K562 (cell line): Measurements from ENCODE around the gene MOB1B. TPM values are rescaled to one million over a fixed set of nuclear protein-coding genes. Genes with fewer than 3 reads are reported as not detected.

ENCODE experiments used
- BMI1 ChIP-seq: fragments of 150-350 bp; IDR thresholded peaks from 2 replicates; pipeline ENCODE4 v1.6.1; 2014; ENCODE audit warnings: low read length
- DNMT1 ChIP-seq: fragments of 450-650 bp; IDR thresholded peaks from 2 replicates; pipeline ENCODE4 v1.6.1; 2016; ENCODE audit warnings: antibody characterized with exemption, mild to moderate bottlenecking
- GATAD2B ChIP-seq: fragments of 450-650 bp; IDR thresholded peaks from 2 replicates; pipeline ENCODE4 v1.6.1; 2017; ENCODE audit warnings: mild to moderate bottlenecking, borderline replicate concordance
- HDAC3 ChIP-seq: fragments of 450-650 bp; IDR thresholded peaks from 2 replicates; pipeline ENCODE4 v1.6.1; 2018; ENCODE audit warnings: borderline replicate concordance, mild to moderate bottlenecking, moderate library complexity; ENCODE audit not compliant: partially characterized antibody
- KAT7 ChIP-seq: sonication (generic); formaldehyde crosslinking; IDR thresholded peaks from 2 replicates; pipeline ENCODE4 v1.8.0; 2022; ENCODE audit warnings: missing genetic modification reagents, mild to moderate bottlenecking, borderline replicate concordance
- KLF10 ChIP-seq: fragments of 250-450 bp; sonication (Bioruptor Pico); IDR thresholded peaks from 2 replicates; pipeline ENCODE4 v1.6.1; 2021; ENCODE audit warnings: matching md5 sums
- MAFK ChIP-seq: IDR thresholded peaks from 2 replicates; pipeline ENCODE4 v1.6.1; 2011; ENCODE audit warnings: low read length, improper control_type of control experiment
- MTA2 ChIP-seq: fragments of 450-650 bp; IDR thresholded peaks from 2 replicates; pipeline ENCODE4 v1.6.1; 2016; ENCODE audit warnings: low read depth
- POLR2A ChIP-seq: fragments of 450-650 bp; conservative IDR thresholded peaks from 2 replicates; pipeline ENCODE4 v1.6.1; 2016
- POLR2AphosphoS5 ChIP-seq: IDR thresholded peaks from 2 replicates; pipeline ENCODE4 v1.6.1; 2011; ENCODE audit warnings: mild to moderate bottlenecking, low read depth, low read length, moderate library complexity; ENCODE audit not compliant: control insufficient read depth, insufficient read depth
- POLR3A ChIP-seq: IDR thresholded peaks from 2 replicates; pipeline ENCODE4 v1.6.1; 2011; ENCODE audit warnings: borderline replicate concordance, mild to moderate bottlenecking, moderate library complexity; ENCODE audit not compliant: insufficient read length, insufficient read depth; ENCODE audit errors: extremely low read depth
- PTBP1 ChIP-seq: fragments of 200-400 bp; formaldehyde crosslinking; IDR thresholded peaks from 2 replicates; pipeline ENCODE4 v1.6.1; 2017; ENCODE audit warnings: low read depth, low read length
- SETDB1 ChIP-seq: IDR thresholded peaks from one replicate; pipeline ENCODE4 v1.6.1; 2012; ENCODE audit warnings: low read length, control low read depth, inconsistent platforms
- TARDBP ChIP-seq: fragments of 450-650 bp; IDR thresholded peaks from 2 replicates; pipeline ENCODE4 v1.6.1; 2016
- TCF3 ChIP-seq: sonication (generic); formaldehyde crosslinking; IDR thresholded peaks from 2 replicates; pipeline ENCODE4 v1.4.0; 2020; ENCODE audit warnings: mild to moderate bottlenecking, missing genetic modification reagents
- ZC3H8 ChIP-seq: fragments of 450-650 bp; IDR thresholded peaks from 2 replicates; pipeline ENCODE4 v1.6.1; 2017
- ZFPM2 ChIP-seq: fragments of 250-450 bp; sonication (Bioruptor Pico); IDR thresholded peaks from 2 replicates; pipeline ENCODE4 v1.5.1; 2022; ENCODE audit warnings: mild to moderate bottlenecking
- ZKSCAN3 ChIP-seq: fragments of 250-450 bp; sonication (Bioruptor Pico); IDR thresholded peaks from 2 replicates; pipeline ENCODE4 v1.4.0; 2020
- ZNF23 ChIP-seq: fragments of 250-450 bp; sonication (Bioruptor Pico); IDR thresholded peaks from 2 replicates; pipeline ENCODE4 v1.4.0; 2020; ENCODE audit warnings: mild to moderate bottlenecking
- polyA plus RNA-seq, 8 experiments: library from polyadenylated mRNA; depleted of rRNA in 4 of 8; stranded (reverse) in 5 of 8; unstranded in 3 of 8; fragments of >200 nt; fragmentation: Nextera tagmentation in 2 of 8; fragmentation: Illumina TruSeq in 1 of 8; extraction: Ambion mirVana in 2 of 8; extraction: Trizol in 1 of 8; gene quantifications; 2 replicates each; pipeline versions ENCODE4 v1.2.1 to v1.2.3, GENCODE V29; 2011 to 2014; ENCODE audit warnings: inconsistent platforms in 1 of 8, missing spikeins in 1 of 8
- total RNA-seq, 7 experiments: library from RNA; depleted of rRNA in 6 of 7; stranded (reverse); fragments of >200 nt in 6 of 7; fragmentation: Illumina TruSeq in 2 of 7; extraction: Trizol in 2 of 7; gene quantifications; 2 replicates each; pipeline versions ENCODE4 v1.2.1 to v1.2.3, GENCODE V29; 2011 to 2021; ENCODE audit warnings: low replicate concordance in 1 of 7
- TF ChIP-seq, protein P1 (sequence below), 3 experiments: fragments of 200-800 bp in 1 of 3; fragments of 250-450 bp in 1 of 3; fragments of 450-650 bp in 1 of 3; sonication (Bioruptor Pico) in 1 of 3; sonication (Bioruptor generic) in 1 of 3; formaldehyde crosslinking in 1 of 3; IDR thresholded peaks; 2 replicates each; pipeline versions ENCODE4 v1.6.1 to v1.8.0; 2016 to 2022; ENCODE audit warnings: mild to moderate bottlenecking in 2 of 3, missing genetic modification characterization in 2 of 3, missing compliant biosample characterization in 1 of 3, moderate library complexity in 1 of 3
- TF ChIP-seq, protein P2 (sequence below): fragments of 250-450 bp; sonication (Bioruptor Pico); IDR thresholded peaks from 2 replicates; pipeline ENCODE4 v1.8.0; 2021; ENCODE audit warnings: moderate library complexity, mild to moderate bottlenecking, inconsistent platforms
- TF ChIP-seq, protein P3 (sequence below): fragments of 250-450 bp; sonication (Bioruptor Pico); IDR thresholded peaks from 2 replicates; pipeline ENCODE4 v1.5.0; 2021
- TF ChIP-seq, protein P4 (sequence below): fragments of 450-650 bp; IDR thresholded peaks from 2 replicates; pipeline ENCODE4 v1.6.1; 2016; ENCODE audit warnings: missing biosample characterization, missing genetic modification characterization

MOB1B gene
- total and polyA plus RNA-seq, 9 of the 15 experiments (the other 6 are each of a cell fraction or from before 2014, with no cell fraction given), result 8.4 to 37.8 (median 19.0) TPM

DNA sequence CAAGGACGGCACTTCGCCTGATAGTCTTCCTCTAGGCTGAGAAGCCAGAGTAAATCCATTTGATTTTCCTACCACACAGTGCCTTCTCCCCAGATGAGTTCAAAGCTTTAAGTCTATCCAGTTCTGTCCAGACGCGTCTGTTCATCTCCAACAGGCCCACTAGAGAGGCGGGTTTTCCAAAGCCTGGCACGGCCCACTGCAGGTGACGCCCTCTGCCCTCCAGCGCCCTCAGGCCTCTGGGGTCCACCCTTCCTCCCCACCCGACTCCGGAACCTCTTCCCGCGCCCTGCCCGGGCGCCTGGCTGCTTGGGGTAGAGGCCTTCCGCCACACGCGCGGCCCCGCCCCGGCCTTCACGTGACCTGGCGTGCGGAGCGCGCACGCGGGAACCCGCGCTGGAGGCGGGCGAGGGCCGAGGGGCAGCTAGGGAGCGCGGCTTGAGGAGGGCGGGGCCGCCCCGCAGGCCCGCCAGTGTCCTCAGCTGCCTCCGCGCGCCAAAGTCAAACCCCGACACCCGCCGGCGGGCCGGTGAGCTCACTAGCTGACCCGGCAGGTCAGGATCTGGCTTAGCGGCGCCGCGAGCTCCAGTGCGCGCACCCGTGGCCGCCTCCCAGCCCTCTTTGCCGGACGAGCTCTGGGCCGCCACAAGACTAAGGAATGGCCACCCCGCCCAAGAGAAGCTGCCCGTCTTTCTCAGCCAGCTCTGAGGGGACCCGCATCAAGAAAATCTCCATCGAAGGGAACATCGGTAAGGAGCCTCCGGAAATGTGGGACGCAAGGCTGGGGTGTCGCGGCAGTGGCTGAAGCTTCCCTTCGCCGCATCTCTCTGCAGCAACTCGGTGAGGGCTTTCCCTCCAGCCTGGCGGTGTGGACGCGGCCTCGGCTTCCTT lies 91.3 kb downstream of the MOB1B start, which contains the start of gene DCK (continued):
- TF ChIP-seq BMI1 (no peak), KLF10 (CRISPR knock-in tag) (no peak), POLR3A (no peak), MAFK (no peak), ZNF23 (no peak), ZFPM2 (CRISPR knock-in tag) (no peak), HDAC3 (no peak), DNMT1 (no peak), TARDBP (0 out of 2 replicates have a peak, but pooled peaks have one; percentile 24), POLR2AphosphoS5 (peak; percentile 87), SETDB1 (no peak), ZKSCAN3 (no peak), ZC3H8 (no peak), POLR2A (peak; percentile 87), KAT7 (CRISPR knock-in tag) (no peak), GATAD2B (peak; percentile 48; the same call in 1 of the 2 replicates), TCF3 (CRISPR knock-in tag) (no peak), MTA2 (no peak), PTBP1 (no peak)
- TF ChIP-seq, protein P1, sequence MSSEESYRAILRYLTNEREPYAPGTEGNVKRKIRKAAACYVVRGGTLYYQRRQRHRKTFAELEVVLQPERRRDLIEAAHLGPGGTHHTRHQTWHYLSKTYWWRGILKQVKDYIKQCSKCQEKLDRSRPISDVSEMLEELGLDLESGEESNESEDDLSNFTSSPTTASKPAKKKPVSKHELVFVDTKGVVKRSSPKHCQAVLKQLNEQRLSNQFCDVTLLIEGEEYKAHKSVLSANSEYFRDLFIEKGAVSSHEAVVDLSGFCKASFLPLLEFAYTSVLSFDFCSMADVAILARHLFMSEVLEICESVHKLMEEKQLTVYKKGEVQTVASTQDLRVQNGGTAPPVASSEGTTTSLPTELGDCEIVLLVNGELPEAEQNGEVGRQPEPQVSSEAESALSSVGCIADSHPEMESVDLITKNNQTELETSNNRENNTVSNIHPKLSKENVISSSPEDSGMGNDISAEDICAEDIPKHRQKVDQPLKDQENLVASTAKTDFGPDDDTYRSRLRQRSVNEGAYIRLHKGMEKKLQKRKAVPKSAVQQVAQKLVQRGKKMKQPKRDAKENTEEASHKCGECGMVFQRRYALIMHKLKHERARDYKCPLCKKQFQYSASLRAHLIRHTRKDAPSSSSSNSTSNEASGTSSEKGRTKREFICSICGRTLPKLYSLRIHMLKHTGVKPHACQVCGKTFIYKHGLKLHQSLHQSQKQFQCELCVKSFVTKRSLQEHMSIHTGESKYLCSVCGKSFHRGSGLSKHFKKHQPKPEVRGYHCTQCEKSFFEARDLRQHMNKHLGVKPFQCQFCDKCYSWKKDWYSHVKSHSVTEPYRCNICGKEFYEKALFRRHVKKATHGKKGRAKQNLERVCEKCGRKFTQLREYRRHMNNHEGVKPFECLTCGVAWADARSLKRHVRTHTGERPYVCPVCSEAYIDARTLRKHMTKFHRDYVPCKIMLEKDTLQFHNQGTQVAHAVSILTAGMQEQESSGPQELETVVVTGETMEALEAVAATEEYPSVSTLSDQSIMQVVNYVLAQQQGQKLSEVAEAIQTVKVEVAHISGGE (CRISPR knock-in tag; IDR thresholded peaks at IDR 0.05), result peak in 1 of 3 experiments; percentile 83; a peak in 2 of 6 replicates
- TF ChIP-seq, protein P2, sequence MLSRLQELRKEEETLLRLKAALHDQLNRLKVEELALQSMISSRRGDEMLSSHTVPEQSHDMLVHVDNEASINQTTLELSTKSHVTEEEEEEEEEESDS (CRISPR knock-in tag), result no peak
- TF ChIP-seq, protein P3, sequence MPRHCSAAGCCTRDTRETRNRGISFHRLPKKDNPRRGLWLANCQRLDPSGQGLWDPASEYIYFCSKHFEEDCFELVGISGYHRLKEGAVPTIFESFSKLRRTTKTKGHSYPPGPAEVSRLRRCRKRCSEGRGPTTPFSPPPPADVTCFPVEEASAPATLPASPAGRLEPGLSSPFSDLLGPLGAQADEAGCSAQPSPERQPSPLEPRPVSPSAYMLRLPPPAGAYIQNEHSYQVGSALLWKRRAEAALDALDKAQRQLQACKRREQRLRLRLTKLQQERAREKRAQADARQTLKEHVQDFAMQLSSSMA, result peak; percentile 56; the same call in 1 of the 2 replicates
- TF ChIP-seq, protein P4, sequence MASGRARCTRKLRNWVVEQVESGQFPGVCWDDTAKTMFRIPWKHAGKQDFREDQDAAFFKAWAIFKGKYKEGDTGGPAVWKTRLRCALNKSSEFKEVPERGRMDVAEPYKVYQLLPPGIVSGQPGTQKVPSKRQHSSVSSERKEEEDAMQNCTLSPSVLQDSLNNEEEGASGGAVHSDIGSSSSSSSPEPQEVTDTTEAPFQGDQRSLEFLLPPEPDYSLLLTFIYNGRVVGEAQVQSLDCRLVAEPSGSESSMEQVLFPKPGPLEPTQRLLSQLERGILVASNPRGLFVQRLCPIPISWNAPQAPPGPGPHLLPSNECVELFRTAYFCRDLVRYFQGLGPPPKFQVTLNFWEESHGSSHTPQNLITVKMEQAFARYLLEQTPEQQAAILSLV, result no peak
